Suppressor macrophage (primary cell): Measurements from ENCODE around the gene KCNQ1OT1.
A peak's percentile ranks its signal among the peaks of the same experiment; 100 is the strongest.

Experiments used
- DNase-seq, 4 experiments: peaks; one replicate each; pipeline ENCODE4 v3.0.0-alpha.2; 2020 to 2022

KCNQ1OT1 gene

DNA sequence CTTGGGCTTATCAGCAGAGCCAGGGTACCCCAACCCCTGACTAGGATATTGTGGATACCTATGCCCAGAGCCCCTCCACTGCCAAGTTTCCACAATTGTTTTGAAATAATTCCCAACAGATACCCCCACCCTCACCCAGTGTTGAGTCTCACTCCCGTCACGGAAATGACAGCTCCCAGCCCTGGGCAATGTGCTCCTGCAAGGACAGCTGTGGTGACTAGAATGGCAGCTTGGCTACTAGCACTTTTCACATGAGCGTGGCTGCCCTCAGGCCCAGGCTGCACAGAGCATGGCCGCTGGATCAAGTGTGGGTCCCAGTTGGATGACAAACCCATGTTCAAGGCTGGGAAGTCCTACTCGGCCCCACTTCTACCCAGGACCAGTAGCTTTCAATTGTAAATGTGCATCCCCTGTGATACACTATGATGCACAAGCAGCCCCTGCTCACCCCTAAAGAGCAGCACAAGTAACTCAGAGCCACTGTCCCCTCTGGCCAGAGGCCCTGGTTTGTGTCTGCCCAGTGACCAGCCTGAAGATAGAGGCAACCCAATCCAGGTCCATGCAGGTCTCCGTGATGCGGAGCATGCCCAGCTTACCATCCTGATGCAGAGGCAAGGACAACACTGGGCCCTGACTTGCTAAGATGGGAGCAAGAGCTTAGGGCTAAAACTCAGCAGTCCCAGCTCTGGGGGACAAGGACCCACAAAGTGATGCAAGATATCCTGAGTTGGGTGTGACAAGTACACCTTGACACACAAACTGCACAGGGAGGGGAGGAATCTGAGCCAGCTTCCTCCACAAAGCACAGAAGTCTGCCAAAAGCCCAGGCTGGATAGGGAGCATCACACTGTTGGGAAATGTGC, 13.2 kb downstream of the KCNQ1OT1 start:
- DNase-seq = no peak

- no peak for DNase-seq
Measured at GRCh38 chr11:2685566-2686359, 14.0 kb downstream of the KCNQ1OT1 start.

GRCh38 chr11:2685051-2685450, 14.7 kb downstream of the KCNQ1OT1 start:
- DNase-seq = no peak

DNA sequence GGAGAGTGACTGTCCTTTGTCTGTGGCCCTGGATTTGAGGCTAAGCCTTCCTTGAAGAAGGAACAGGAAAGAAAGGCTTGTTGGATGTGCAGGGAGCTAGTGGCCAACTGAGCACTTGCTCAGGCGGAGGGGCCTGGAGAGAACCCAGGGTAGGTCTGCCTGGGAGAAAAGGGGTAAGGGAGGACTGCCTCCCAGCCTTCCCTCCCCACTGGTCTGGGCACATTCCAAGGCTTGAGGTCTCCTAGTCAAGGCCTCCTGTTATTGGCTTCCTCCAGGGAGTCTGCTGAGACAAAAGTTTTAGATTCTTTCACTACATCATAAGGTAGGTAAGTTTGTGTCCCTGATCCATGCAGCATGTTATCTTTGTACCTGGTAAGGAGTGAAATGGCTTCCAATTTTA, 15.2 kb downstream of the KCNQ1OT1 start:
- no peak for DNase-seq

GRCh38 chr11:2683806-2684205, 16.0 kb downstream of the KCNQ1OT1 start:
- no peak for DNase-seq

DNA sequence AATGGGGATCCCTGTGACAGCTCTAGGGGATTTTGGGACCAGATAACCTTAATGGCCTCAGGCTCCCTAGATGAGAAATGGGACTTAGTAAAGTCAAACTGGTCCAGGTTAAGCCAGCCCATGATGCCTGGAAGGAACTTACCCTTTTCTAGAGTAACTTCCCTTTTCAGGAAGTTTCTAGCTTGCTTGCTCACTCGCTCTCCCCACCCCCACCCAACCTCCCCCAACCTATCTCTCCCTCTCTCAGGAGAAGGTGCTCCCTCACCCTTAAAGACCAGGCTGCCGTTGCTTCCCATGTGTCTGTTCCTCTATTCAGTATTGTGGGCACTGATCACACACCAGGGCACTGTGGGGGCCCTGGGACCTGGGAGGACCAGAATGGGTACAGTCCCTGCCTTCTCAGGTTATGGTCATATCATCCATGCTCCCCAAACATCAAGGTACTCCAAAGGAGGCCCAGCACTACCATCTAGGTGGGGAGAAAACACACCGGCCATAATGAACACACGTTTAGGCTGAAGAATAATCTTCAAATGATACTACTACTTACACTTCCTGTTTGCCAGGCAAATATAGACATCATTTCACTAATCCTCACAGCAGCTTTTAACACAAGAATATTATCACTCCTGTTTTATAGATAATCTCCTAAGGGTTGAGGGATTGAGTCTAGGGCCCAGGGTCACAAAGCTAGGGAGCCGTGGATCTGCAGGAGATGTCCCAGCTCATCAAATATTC, 18.2 kb downstream of the KCNQ1OT1 start:
- DNase-seq = peak in 2 of 4 experiments; percentile 9

- no peak for DNase-seq
Measured at GRCh38 chr11:2679011-2679676, 20.6 kb downstream of the KCNQ1OT1 start.

DNA sequence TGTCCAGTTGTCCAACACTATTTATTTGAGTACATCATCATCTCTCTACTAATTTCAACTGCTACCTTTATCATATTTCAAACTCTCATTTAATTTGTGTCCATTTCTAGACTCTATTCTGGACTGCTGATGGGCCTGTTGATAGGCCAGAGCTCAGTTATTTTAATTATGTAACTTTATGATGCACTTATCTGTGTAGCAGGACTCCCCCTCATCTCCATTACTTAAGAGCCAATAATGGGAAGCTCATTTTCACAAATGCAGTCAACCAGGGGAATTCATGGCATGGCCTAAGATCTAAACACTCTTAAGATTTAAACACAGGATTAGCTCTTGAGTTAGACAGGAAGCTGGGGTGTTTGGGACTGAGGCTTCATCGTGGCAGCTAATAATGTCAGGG, 21.4 kb downstream of the KCNQ1OT1 start:
- DNase-seq = peak in 1 of 4 experiments; percentile 5

DNA sequence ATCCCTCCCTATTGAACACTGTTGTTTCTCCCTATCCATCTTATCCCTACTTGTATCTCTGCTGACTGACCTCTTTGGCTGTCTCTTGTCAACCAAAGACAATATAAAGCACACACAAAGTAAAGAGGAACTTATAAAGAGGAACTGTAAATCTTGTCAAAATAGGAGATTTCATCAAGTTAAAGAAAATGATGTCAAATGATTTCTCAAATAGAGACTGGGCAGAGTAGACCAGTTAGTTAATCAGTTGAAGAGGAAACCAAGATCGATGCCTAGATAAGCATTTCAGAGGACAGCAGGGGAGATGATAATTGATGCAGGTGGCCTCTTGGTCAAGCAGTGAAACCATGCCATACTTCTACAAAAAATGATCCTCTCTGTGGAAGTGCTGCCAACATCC, 22.7 kb downstream of the KCNQ1OT1 start:
- peak in 3 of 4 experiments; percentile 12 to 77 (median 76) for DNase-seq

DNA sequence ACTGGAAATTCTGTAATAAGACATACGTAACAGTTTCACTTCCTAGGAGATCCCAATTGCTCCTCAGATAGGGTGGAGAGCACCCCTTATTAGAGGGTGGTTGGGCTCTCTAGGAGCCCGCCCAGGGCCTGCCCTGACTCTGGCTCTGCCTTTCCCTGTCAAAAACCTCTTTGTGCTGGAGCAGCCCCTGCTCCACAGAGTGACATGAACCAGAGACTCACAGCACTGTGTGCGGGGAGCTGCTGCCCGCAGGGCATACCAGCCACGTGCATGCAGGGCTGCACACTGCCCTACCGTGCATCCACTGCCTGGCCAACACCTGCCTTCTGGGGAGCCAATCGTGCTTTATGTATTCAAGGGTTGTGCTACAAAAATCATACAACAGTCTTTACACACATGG, 24.3 kb downstream of the KCNQ1OT1 start:
- DNase-seq = no peak

- no peak for DNase-seq
Measured at GRCh38 chr11:2674658-2675131, 25.1 kb downstream of the KCNQ1OT1 start.

DNA sequence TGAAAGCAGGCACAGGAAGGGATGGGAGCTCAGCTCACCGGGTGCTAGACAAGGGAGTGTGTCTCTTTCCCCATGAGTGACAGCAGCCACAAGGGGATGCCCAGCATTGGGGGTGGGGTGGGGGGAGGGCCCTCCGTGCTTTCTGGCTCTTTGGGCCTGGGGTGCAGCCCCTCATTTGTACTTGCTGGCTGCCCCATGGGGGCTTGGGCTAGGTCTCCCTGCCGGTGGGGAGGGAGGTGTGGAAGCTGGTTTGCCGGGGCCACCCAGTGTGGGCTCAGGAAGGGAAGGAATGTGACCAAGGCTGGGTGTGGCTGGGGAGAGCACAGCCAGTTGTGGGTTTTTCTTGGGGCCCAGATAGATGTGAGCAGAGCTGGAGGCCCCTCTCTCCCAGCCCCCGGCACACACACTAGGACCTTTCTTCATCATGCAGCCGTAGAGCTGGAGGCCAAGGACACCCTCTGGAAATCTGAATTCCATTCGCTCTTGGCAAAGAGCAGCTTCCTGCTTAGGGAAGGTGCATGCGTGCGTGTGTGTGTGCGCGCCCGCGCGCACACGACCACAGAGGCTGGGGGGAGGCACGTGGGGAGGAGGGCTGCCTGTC, 25.8 kb downstream of the KCNQ1OT1 start:
- DNase-seq = no peak

DNA sequence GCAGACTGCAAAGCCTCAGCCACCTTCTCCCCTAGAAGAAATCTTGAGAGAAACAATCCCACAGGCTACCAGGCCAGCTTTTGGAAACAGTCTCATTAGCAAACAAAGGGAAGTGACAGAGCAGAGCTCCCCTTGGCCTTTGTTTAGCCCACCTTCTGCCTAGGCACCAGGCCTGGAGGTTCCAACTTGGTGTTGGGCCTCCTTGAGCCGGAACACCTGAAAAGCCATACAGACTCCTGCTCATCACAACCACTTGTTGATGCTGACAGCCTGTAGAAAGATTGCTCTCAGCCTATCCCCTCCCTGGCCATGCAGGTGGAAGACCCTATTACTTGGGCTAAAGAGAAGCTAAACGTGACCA, 26.6 kb downstream of the KCNQ1OT1 start:
- DNase-seq = no peak

DNA sequence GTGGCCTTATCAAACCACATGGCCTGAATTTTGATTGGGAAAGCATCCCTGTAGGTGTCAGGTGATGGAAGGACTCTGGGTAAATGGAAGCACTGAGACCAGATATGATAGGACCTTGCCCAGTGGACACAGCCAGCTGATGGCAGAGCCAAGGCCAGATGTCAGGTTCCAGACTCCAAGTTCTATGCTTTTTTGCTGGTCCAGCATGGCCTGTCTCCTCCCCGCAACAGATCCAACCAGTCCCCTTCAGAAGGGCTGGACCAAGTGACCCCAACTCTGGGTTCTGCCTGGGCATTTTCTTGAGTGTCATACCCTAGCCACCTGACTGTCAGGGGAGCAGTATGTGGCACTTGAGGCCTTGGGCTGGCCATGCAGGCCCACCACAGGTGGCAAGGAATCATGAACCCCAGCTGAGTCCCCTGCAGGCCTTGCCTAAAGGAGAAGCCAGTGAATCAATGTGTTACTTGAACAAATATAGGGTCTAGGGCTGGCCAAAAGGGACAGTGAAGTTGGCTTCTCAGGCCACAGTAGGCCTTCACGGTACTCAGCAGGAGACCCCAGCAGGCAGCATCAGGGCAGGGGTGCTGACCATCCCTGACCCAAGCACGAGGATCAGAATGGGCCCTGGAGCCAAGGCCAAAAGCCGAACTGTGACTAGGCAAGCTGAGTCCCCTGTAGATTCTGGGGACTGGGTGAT, 27.1 kb downstream of the KCNQ1OT1 start:
- DNase-seq = no peak

DNA sequence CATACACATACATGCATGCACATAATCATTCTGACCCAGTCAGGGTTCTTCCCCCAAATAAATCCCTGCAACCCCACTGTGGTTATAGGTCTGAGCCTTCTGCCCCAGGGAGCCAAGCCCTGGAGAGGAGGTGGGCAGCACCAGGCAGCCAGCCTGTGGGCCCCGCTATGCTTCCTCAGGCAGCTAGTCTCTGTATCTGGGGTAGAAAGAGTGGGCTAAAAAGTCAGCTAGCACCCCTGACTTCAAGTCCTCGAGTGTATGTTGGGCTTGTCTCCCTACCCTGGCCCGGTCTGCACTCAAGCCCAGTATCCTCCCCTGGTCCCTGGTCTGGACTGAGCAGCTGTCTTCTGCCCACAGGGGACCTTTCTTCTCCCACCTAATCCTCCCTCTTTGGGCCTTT, 28.0 kb downstream of the KCNQ1OT1 start:
- no peak for DNase-seq

DNA sequence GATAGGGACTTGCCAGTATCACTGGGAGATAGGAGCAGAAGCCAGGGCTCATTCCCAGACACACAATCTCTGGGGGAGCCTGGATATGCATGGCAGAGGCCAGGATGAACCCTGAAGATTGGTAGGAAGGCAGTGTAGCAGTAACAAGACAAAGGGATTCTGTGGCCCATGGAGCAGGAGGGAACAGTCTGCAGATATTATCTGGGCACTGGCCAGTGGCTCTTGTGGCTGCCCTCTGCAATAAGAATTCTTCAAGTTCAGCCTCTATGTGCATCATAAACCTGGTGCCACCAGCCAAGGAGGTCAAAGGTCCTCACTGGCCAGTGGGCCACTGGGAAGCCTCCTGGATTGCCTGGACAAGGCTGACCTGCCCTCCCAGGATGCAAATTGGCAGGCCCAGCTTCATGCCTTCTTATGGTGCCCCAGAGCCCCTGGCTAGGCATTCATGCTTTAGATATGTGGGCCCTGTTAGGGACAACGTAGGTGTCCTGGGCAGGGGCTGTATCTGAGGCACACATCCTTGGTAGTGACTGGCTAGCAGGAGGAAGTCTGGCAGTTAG, 29.2 kb downstream of the KCNQ1OT1 start:
- DNase-seq = no peak

GRCh38 chr11:2669634-2670469, 29.9 kb downstream of the KCNQ1OT1 start:
- DNase-seq = no peak

GRCh38 chr11:2668876-2669275, 30.9 kb downstream of the KCNQ1OT1 start:
- no peak for DNase-seq

GRCh38 chr11:2667940-2668339, 31.9 kb downstream of the KCNQ1OT1 start:
- no peak for DNase-seq
